ENCODE measurements around the gene PHF12. TPM values are rescaled to one million over a fixed set of nuclear protein-coding genes. Genes with fewer than 3 reads are reported as not detected.

PHF12 gene
- total RNA-seq, 1 donor from 2014 or later, result 50.3 TPM

GRCh38 chr17:28874750-28875149 is 76.6 kb downstream of the PHF12 start:
- Mint-ChIP-seq H3K9me3 (ENCODE audit: unreplicated experiment) (no peaks in the 10 kb centered on the region), H3K4me3 (ENCODE audit: unreplicated experiment) (no peak overlapping the region), H3K27me3 (ENCODE audit: unreplicated experiment) (no peaks in the 10 kb centered on the region), H3K4me1 (ENCODE audit: unreplicated experiment) (no peaks in the 10 kb centered on the region), H3K36me3 (ENCODE audit: unreplicated experiment) (peaks cover 12% of the 10 kb centered on the region), H3K27ac (ENCODE audit: unreplicated experiment) (no peak overlapping the region)
- no peak for DNase-seq (ENCODE audit: extremely low spot score, unreplicated experiment)
- TF ChIP-seq CTCF (IDR thresholded peaks at IDR 0.05), result no peak

- Mint-ChIP-seq H3K27me3 (ENCODE audit: unreplicated experiment) (no peaks in the 10 kb centered on the region), H3K27ac (ENCODE audit: unreplicated experiment) (no peak overlapping the region), H3K36me3 (ENCODE audit: unreplicated experiment) (peaks cover 8% of the 10 kb centered on the region), H3K4me3 (ENCODE audit: unreplicated experiment) (no peak overlapping the region), H3K9me3 (ENCODE audit: unreplicated experiment) (no peaks in the 10 kb centered on the region), H3K4me1 (ENCODE audit: unreplicated experiment) (no peaks in the 10 kb centered on the region)
- no peak for TF ChIP-seq CTCF (IDR thresholded peaks at IDR 0.05)
- DNase-seq (ENCODE audit: extremely low spot score, unreplicated experiment), result no peak
Measured at GRCh38 chr17:28873839-28874238, 77.5 kb downstream of the PHF12 start.

GRCh38 chr17:28871056-28871579 is 80.2 kb downstream of the PHF12 start:
- H3K36me3 Mint-ChIP-seq (ENCODE audit: unreplicated experiment), result no peaks in the 10 kb centered on the region
- H3K27ac Mint-ChIP-seq (ENCODE audit: unreplicated experiment), result no peak overlapping the region
- H3K9me3 Mint-ChIP-seq (ENCODE audit: unreplicated experiment), result no peaks in the 10 kb centered on the region
- H3K4me3 Mint-ChIP-seq (ENCODE audit: unreplicated experiment), result no peak overlapping the region
- H3K4me1 Mint-ChIP-seq (ENCODE audit: unreplicated experiment), result no peaks in the 10 kb centered on the region
- no peaks in the 10 kb centered on the region for H3K27me3 Mint-ChIP-seq (ENCODE audit: unreplicated experiment)
- no peak for TF ChIP-seq CTCF (IDR thresholded peaks at IDR 0.05)
- DNase-seq (ENCODE audit: extremely low spot score, unreplicated experiment), result no peak

GRCh38 chr17:28867276-28867675 is 84.0 kb downstream of the PHF12 start:
- H3K9me3 Mint-ChIP-seq (ENCODE audit: unreplicated experiment), result no peaks in the 10 kb centered on the region
- peaks cover 9% of the 10 kb centered on the region for H3K4me1 Mint-ChIP-seq (ENCODE audit: unreplicated experiment)
- no peak for DNase-seq (ENCODE audit: extremely low spot score, unreplicated experiment)
- H3K36me3 Mint-ChIP-seq (ENCODE audit: unreplicated experiment), result no peaks in the 10 kb centered on the region
- no peaks in the 10 kb centered on the region for H3K27me3 Mint-ChIP-seq (ENCODE audit: unreplicated experiment)
- no peak for TF ChIP-seq CTCF (IDR thresholded peaks at IDR 0.05)
- H3K27ac Mint-ChIP-seq (ENCODE audit: unreplicated experiment), result no peak overlapping the region
- no peak overlapping the region for H3K4me3 Mint-ChIP-seq (ENCODE audit: unreplicated experiment)

- Mint-ChIP-seq H3K27me3 (ENCODE audit: unreplicated experiment) (no peaks in the 10 kb centered on the region), H3K27ac (ENCODE audit: unreplicated experiment) (no peak overlapping the region), H3K4me1 (ENCODE audit: unreplicated experiment) (peaks cover 9% of the 10 kb centered on the region), H3K9me3 (ENCODE audit: unreplicated experiment) (no peaks in the 10 kb centered on the region), H3K4me3 (ENCODE audit: unreplicated experiment) (no peak overlapping the region), H3K36me3 (ENCODE audit: unreplicated experiment) (no peaks in the 10 kb centered on the region)
- no peak for DNase-seq (ENCODE audit: extremely low spot score, unreplicated experiment)
- TF ChIP-seq CTCF (IDR thresholded peaks at IDR 0.05), result no peak
Measured at GRCh38 chr17:28865946-28866752, 85.2 kb downstream of the PHF12 start.

Measured in osteocyte (in vitro differentiated cells).